Ecto neural progenitor cell (in vitro differentiated cells): ENCODE data around the gene MOCS1.

Source experiments
- DNase-seq: peaks from one replicate; pipeline ENCODE4 v3.0.0-alpha.2; 2018; ENCODE audit warnings: low spot score

MOCS1 gene

GRCh38 chr6:39948199-39948791 lies 14.0 kb upstream of the MOCS1 start:
- no peak for DNase-seq

- DNase-seq: no peak
These were observed 13.4 kb upstream of the MOCS1 start for GRCh38 chr6:39947611-39948068.

GRCh38 chr6:39945626-39946025 lies 11.4 kb upstream of the MOCS1 start:
- no peak for DNase-seq

GRCh38 chr6:39942903-39943580 lies 8.8 kb upstream of the MOCS1 start:
- no peak for DNase-seq

- DNase-seq: peak; percentile 33
These were observed 7.6 kb upstream of the MOCS1 start for GRCh38 chr6:39941820-39942219.

- no peak for DNase-seq
These were observed 6.9 kb upstream of the MOCS1 start for GRCh38 chr6:39941138-39941537.

- DNase-seq: no peak
These were observed 4.8 kb upstream of the MOCS1 start for GRCh38 chr6:39938773-39939654.

GRCh38 chr6:39937686-39938333 lies 3.5 kb upstream of the MOCS1 start:
- no peak for DNase-seq

- no peak for DNase-seq
These were observed 2.6 kb upstream of the MOCS1 start for GRCh38 chr6:39936857-39937256.

GRCh38 chr6:39935241-39935640 lies 979 bp upstream of the MOCS1 start:
- no peak for DNase-seq

- no peak for DNase-seq
These were observed 562 bp downstream of the MOCS1 start for GRCh38 chr6:39933669-39934130.

- no peak for DNase-seq
These were observed 1.8 kb downstream of the MOCS1 start for GRCh38 chr6:39932386-39932910.

GRCh38 chr6:39931607-39932006 lies 2.7 kb downstream of the MOCS1 start:
- DNase-seq: no peak

- DNase-seq: no peak
These were observed 3.7 kb downstream of the MOCS1 start for GRCh38 chr6:39930540-39930939.

GRCh38 chr6:39929733-39930461 lies 4.4 kb downstream of the MOCS1 start:
- DNase-seq: no peak

- DNase-seq: no peak
These were observed 5.1 kb downstream of the MOCS1 start for GRCh38 chr6:39929039-39929732.

GRCh38 chr6:39927159-39927558 lies 7.1 kb downstream of the MOCS1 start:
- DNase-seq: no peak

- DNase-seq: no peak
These were observed 7.6 kb downstream of the MOCS1 start for GRCh38 chr6:39926668-39927067.

GRCh38 chr6:39925931-39926290 lies 8.4 kb downstream of the MOCS1 start:
- DNase-seq: no peak

- DNase-seq: no peak
These were observed 8.9 kb downstream of the MOCS1 start for GRCh38 chr6:39925191-39925930.
